HUES48 (cell line): ENCODE results near the gene ACOT12.
"Not testable (repeated sequence)": the region's sequence is repeated elsewhere in the genome, so short reads cannot be mapped to it uniquely, and the experiment has no call there.

ENCODE experiments used
- H3K27ac ChIP-seq: one replicate; pipeline ENCODE4 v1.7.0; 2013; ENCODE audit warnings: low read depth, low read length, inconsistent platforms
- H3K27me3 ChIP-seq: 2 replicates; pipeline ENCODE4 v1.6.1; 2013; ENCODE audit warnings: mild to moderate bottlenecking, low read length; ENCODE audit not compliant: control insufficient read depth, insufficient read depth
- H3K36me3 ChIP-seq: 2 replicates; pipeline ENCODE4 v1.6.1; 2013; ENCODE audit warnings: low read length; ENCODE audit not compliant: control insufficient read depth, insufficient read depth
- H3K4me1 ChIP-seq: 2 replicates; pipeline ENCODE4 v1.6.1; 2013; ENCODE audit warnings: mild to moderate bottlenecking, low read length; ENCODE audit not compliant: control insufficient read depth, insufficient read depth
- H3K4me3 ChIP-seq: 2 replicates; pipeline ENCODE4 v1.5.1; 2013; ENCODE audit warnings: mild to moderate bottlenecking, low read depth, low read length
- H3K9ac ChIP-seq: 2 replicates; pipeline ENCODE4 v1.6.1; 2013; ENCODE audit warnings: mild to moderate bottlenecking, low read depth, low read length, moderate library complexity
- H3K9me3 ChIP-seq: 2 replicates; pipeline ENCODE4 v1.6.1; 2013; ENCODE audit warnings: low read length; ENCODE audit not compliant: control insufficient read depth, insufficient read depth

ACOT12 gene

DNA sequence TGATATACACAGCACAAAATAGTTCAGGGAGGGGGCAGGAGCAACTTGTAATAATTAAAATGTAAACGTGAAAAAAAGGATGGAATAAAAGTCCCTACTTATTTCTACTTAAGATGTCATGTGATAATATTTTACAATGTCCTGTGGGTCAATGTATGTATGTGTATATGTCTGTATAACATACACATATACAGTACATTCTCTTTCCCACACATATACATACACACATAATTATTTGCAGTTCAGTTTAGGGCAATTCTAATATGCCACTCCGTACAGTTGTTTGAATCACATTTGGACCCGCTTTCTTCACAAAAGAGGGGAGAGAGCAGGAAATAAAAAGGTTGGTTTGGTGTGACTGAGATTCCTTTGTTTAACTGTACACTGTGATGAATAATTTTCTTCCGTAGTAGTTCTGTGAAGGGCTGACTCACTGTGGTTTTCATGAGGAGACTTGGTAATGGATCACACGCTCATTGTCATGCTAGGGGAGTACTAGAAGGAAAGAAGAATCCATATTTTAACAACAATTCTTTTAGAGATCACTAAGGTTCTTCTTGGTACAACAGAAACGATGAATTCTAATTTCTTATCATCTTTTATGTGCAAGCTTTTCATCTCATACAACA is 26.2 kb upstream of the ACOT12 start:
- H3K4me3 ChIP-seq, result no peak overlapping the region
- H3K27ac ChIP-seq, result no peak overlapping the region
- no peak overlapping the region for H3K9ac ChIP-seq
- H3K36me3 ChIP-seq, result peaks cover 5% of the 10 kb centered on the region; the same call in 1 of the 2 replicates
- no peaks in the 10 kb centered on the region for H3K9me3 ChIP-seq
- H3K27me3 ChIP-seq, result no peaks in the 10 kb centered on the region
- no peaks in the 10 kb centered on the region; the same call in 1 of the 2 replicates for H3K4me1 ChIP-seq

DNA sequence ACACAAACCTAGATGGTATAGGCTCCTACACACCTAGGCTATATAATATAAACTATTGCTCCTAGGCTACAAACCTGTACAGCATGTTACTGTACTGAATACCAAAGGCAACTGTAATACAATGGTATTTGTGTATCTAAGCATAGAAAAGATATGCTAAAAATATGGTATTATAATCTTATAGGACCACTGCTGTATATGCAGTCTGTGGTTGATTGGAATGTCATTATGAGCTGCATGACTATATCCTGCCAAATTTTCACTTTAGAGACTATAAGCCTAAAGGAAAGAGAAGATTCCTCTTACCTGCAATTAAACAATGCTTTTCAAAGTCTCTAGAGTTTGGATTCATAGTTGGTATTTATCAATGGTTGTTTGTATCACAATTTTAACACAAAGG is 24.7 kb upstream of the ACOT12 start:
- H3K9me3 ChIP-seq, result no peaks in the 10 kb centered on the region
- no peaks in the 10 kb centered on the region for H3K27me3 ChIP-seq
- no peak overlapping the region for H3K9ac ChIP-seq
- H3K4me1 ChIP-seq, result no peaks in the 10 kb centered on the region; the same call in 1 of the 2 replicates
- no peak overlapping the region for H3K4me3 ChIP-seq
- H3K36me3 ChIP-seq, result peaks cover 5% of the 10 kb centered on the region; the same call in 1 of the 2 replicates
- H3K27ac ChIP-seq, result no peak overlapping the region

DNA sequence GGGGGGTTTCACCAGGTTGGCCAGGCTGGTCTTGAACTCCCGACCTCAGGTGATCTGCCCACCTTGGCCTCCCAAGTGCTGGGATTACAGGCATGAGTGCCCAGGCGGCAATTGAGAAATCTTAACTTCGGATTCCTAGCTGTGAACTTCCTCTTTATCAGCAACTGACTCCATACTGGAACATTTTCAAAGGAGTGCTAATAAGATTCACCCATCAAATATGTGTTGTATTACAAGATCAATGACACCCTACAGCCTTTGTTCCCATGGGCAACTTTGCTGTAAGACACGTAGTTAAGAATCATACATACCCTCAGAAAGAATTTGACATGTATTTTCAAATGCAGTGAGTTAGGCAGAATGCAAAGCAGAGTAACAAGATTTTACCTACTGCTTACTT is 23.1 kb upstream of the ACOT12 start:
- Histone ChIP-seq H3K27ac (no peak overlapping the region), H3K4me3 (no peak overlapping the region), H3K9me3 (no peaks in the 10 kb centered on the region), H3K9ac (no peak overlapping the region), H3K4me1 (no peaks in the 10 kb centered on the region; the same call in 1 of the 2 replicates), H3K36me3 (peaks cover 5% of the 10 kb centered on the region; the same call in 1 of the 2 replicates), H3K27me3 (no peaks in the 10 kb centered on the region)

DNA sequence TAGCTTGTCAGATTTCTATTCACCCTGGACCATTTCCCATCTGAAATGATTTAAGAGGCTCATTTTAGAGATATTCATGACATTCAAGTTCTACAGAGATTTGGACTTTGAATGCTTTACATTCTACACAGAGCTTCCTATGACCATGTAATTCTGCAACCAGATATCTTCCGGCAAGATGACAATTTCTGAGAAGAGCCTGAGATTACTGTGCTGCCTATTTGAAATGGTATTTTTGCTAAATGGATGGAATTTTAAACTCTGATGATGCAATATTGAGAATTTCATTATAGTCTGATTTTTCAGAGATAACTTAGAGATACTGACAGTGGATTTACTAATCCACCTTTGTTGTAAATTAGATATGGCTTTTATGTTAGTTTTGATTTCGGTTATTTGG is 16.0 kb upstream of the ACOT12 start:
- Histone ChIP-seq H3K36me3 (no peaks in the 10 kb centered on the region), H3K27ac (no peak overlapping the region), H3K9me3 (no peaks in the 10 kb centered on the region), H3K4me1 (0 out of 2 replicates have a peak, but pooled peaks cover 4% of the 10 kb centered on the region), H3K9ac (no peak overlapping the region), H3K4me3 (no peak overlapping the region), H3K27me3 (no peaks in the 10 kb centered on the region)

DNA sequence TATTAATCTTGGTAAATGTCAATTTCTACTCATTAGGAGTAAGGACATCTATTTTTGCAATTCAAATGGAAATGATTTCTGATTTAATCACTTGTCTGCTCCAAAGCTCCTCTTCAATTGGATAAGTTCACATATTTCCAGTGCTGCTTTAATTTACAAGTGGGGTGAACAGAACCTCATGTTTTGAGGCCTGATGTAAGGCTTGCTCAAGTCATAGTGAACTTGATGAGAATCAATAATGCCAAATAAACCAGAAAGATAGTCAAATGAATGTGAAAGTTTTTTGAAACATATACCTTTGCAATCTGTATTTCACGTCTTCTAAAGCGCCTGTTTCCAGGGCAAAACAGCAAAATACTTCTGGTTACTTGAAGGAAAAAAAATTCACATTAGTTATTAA is 15.4 kb upstream of the ACOT12 start:
- no peaks in the 10 kb centered on the region for H3K9me3 ChIP-seq
- H3K36me3 ChIP-seq, result no peaks in the 10 kb centered on the region

DNA sequence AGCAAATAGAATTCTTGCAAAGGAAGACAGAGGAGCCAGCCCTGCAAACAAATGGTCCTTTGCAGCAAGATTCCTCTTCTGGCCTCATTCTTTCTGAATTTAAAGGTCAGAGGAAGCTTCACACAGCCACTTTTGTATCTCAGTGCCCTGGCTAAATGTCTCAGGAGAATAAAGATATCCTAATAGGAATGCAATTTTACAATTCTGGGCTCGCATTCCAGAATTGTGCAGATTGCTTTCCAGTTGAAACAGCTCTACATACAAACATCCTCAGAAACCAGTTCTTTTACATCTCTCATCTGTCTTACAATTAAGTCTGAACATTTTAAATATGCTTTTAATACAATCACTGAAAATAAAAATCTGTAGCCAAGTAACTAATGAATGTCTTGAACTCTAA is 14.6 kb upstream of the ACOT12 start:
- no peaks in the 10 kb centered on the region for H3K36me3 ChIP-seq
- no peaks in the 10 kb centered on the region for H3K9me3 ChIP-seq
- 0 out of 2 replicates have a peak, but pooled peaks cover 4% of the 10 kb centered on the region for H3K4me1 ChIP-seq
- no peak overlapping the region for H3K27ac ChIP-seq
- H3K9ac ChIP-seq, result no peak overlapping the region
- no peak overlapping the region for H3K4me3 ChIP-seq
- H3K27me3 ChIP-seq, result no peaks in the 10 kb centered on the region

More for the DNA sequence above, 15.4 kb upstream of the ACOT12 start:
- Histone ChIP-seq H3K27me3 (no peaks in the 10 kb centered on the region), H3K27ac (no peak overlapping the region), H3K4me1 (0 out of 2 replicates have a peak, but pooled peaks cover 4% of the 10 kb centered on the region), H3K4me3 (no peak overlapping the region), H3K9ac (no peak overlapping the region)

DNA sequence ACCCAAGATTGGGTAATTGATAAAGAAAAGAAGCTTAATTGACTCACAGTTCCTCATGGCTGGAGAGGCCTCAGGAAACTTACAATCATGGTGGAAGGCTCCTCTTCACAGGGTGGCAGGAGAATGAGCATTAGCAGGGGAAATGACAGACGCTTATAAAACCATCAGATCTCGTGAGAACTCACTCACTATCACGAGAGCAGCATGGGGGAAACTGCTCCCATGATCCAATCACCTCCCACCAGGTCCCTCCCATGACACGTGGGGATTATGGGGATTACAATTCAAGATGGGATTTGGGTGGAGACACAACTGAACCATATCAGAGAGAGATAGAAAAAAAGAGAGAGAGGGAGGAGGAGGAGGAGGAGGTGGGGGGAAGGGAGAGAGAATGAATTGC is 13.9 kb upstream of the ACOT12 start:
- not testable (repeated sequence) for H3K9me3 ChIP-seq

DNA sequence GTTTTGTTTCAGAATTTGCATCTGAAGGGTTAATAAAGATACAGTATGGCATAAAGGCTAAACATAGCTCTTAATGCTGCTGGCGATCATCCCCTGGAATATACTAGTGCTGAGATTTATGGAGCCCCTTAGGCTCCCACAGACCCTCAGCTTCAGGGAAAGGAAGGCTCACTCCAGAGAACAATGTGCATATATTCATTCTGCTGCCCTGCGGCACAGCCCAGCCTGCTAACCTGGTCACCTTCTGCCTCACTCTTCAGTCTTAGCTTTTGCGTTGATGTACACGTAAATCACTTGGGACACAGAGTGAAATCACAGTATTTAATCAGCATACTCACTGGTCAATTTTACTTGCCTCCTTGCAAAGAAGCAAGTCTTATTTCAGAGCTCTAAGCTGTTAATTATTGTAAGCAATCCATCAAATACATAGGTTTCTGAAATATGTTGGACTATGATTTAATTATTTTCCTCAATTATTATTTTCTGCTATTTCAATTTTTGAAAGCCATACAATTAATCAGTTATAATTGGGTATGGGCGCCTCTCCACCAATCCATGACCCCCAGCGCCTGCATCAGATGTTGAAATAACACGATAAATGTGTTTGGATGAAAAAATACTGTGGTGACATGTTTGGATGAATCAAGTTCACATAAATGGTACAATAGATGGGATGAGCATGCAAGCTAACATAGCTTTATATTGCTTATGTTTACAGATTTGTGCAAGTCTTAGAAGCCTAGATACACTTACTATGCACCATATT is 11.4 kb upstream of the ACOT12 start:
- Histone ChIP-seq H3K4me3 (no peak overlapping the region), H3K36me3 (no peaks in the 10 kb centered on the region), H3K27ac (no peak overlapping the region), H3K9me3 (no peaks in the 10 kb centered on the region), H3K27me3 (no peaks in the 10 kb centered on the region), H3K4me1 (0 out of 2 replicates have a peak, but pooled peaks cover 4% of the 10 kb centered on the region), H3K9ac (no peak overlapping the region)

More for the DNA sequence above, 13.9 kb upstream of the ACOT12 start:
- not testable (repeated sequence) for H3K4me3 ChIP-seq, H3K36me3 ChIP-seq, H3K27ac ChIP-seq, H3K9ac ChIP-seq, H3K27me3 ChIP-seq, H3K4me1 ChIP-seq

DNA sequence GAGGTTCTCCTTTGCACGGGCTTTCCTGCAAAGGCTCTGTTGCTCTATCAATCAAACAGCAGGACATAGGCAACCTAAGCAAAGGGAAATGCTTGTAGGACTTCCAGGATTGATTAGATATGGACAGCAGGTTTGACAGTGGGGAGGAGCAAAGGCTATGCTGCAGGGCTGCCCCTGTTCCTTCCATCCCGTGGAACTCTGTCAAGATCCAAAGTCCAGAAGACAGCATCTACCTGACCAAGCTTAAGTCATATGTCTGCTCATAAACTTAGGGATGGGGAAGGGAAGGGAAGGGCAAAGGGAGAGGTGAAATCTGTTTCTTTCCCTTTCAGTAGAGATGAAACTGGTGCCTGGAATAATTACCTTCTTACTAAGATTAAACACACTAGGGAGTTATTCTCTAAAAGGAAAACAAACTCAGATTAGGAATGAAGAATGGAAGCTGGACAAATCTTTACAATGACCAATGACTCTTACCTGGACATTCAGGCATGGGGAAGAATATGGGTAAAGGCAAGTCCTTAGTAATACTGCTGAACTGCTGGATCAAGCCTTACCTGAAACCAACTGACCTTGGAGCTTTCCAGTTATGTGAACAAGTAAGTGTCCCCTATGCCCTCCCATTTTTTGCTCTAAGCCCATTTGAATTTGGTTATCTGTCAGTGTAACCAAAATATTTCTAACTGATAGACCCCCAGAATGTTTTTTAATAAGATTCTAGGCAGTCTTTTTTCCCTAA is 8.4 kb upstream of the ACOT12 start:
- Histone ChIP-seq H3K27me3 (no peaks in the 10 kb centered on the region), H3K4me3 (no peak overlapping the region), H3K4me1 (no peaks in the 10 kb centered on the region), H3K27ac (no peak overlapping the region), H3K9me3 (no peaks in the 10 kb centered on the region), H3K36me3 (no peaks in the 10 kb centered on the region), H3K9ac (no peak overlapping the region)

DNA sequence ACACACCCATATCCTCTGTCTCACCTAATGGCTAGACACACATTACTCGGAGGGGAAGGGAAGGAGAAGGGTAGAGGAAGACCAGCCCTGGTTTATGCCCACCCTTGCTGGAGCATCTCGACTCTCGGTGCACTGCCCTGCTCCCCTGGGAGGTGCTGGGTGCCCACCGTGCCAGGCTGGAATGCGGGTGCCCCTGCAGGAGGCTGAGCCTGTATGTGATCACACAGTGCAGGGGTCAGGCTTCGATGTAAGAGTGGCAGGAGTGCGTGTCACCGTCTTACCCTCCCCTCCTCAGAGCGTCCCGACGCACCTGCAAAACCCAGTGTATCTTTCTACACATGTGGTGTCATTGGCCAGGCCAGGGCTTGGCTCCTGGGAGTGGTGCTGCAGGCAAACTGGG is 7.3 kb upstream of the ACOT12 start:
- Histone ChIP-seq H3K4me1 (no peaks in the 10 kb centered on the region), H3K27ac (no peak overlapping the region), H3K9ac (no peak overlapping the region), H3K27me3 (no peaks in the 10 kb centered on the region), H3K9me3 (no peaks in the 10 kb centered on the region), H3K4me3 (no peak overlapping the region), H3K36me3 (no peaks in the 10 kb centered on the region)

DNA sequence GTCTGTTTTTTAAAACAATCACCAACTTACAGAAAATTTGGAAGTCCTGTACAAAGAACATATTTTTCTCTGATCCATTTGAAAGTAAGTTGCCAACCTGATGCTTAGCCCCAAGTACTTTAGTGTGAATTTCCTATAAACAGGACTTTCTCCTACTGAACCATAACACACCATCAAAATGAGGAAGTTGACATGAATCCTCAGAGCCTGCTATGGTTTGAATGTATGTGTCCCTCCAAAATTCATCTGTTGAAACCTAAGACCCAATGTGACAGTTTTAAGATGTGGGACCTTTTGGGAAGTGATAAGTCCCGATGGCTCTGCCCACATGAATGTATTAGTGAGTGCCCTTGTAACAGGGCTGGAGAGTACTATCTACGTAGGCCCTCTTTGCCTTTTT is 6.4 kb upstream of the ACOT12 start:
- Histone ChIP-seq H3K36me3 (no peaks in the 10 kb centered on the region), H3K4me3 (no peak overlapping the region), H3K9me3 (no peaks in the 10 kb centered on the region), H3K9ac (no peak overlapping the region), H3K4me1 (no peaks in the 10 kb centered on the region), H3K27ac (no peak overlapping the region), H3K27me3 (peaks cover under 1% of the 10 kb centered on the region; the same call in 1 of the 2 replicates)
